HepG2 (cell line): ENCODE data around the gene MTR.

ENCODE experiments used
- EZH2 ChIP-seq: conservative IDR thresholded peaks from 2 replicates; pipeline ENCODE4 v1.6.1; 2012; ENCODE audit warnings: mild to moderate bottlenecking, low read depth, low read length, moderate library complexity
- HCFC1 ChIP-seq: fragments of 150-350 bp; IDR thresholded peaks from 2 replicates; pipeline ENCODE4 v1.6.1; 2014; ENCODE audit warnings: low read depth, low read length
- RAD21 ChIP-seq: fragments of 450-650 bp; formaldehyde crosslinking; IDR thresholded peaks from 2 replicates; pipeline ENCODE4 v1.5.0; 2020; ENCODE audit warnings: mild to moderate bottlenecking
- ZBTB20 ChIP-seq: sonication (generic); formaldehyde crosslinking; IDR thresholded peaks from 2 replicates; pipeline ENCODE4 v1.8.1; 2023; ENCODE audit warnings: missing genetic modification reagents, low read depth, mild to moderate bottlenecking, borderline replicate concordance
- ZFP41 ChIP-seq: sonication (generic); formaldehyde crosslinking; IDR thresholded peaks from 2 replicates; pipeline ENCODE4 v1.4.0; 2020; ENCODE audit warnings: mild to moderate bottlenecking, missing genetic modification reagents, borderline replicate concordance
- ZNF138 ChIP-seq: sonication (generic); formaldehyde crosslinking; IDR thresholded peaks from 2 replicates; pipeline ENCODE4 v1.5.0; 2020; ENCODE audit warnings: mild to moderate bottlenecking, low read depth, missing genetic modification reagents
- ZSCAN30 ChIP-seq: sonication (generic); formaldehyde crosslinking; IDR thresholded peaks from 2 replicates; pipeline ENCODE4 v1.5.0; 2020; ENCODE audit warnings: mild to moderate bottlenecking, missing genetic modification reagents
- TF ChIP-seq, protein P1 (sequence below): sonication (generic); formaldehyde crosslinking; conservative IDR thresholded peaks from 2 replicates; pipeline ENCODE4 v1.4.0; 2020; ENCODE audit warnings: missing genetic modification reagents
- TF ChIP-seq, protein P2 (sequence below): sonication (generic); formaldehyde crosslinking; IDR thresholded peaks from 2 replicates; pipeline ENCODE4 v1.5.0; 2020; ENCODE audit warnings: missing genetic modification reagents, mild to moderate bottlenecking, borderline replicate concordance

DNA sequence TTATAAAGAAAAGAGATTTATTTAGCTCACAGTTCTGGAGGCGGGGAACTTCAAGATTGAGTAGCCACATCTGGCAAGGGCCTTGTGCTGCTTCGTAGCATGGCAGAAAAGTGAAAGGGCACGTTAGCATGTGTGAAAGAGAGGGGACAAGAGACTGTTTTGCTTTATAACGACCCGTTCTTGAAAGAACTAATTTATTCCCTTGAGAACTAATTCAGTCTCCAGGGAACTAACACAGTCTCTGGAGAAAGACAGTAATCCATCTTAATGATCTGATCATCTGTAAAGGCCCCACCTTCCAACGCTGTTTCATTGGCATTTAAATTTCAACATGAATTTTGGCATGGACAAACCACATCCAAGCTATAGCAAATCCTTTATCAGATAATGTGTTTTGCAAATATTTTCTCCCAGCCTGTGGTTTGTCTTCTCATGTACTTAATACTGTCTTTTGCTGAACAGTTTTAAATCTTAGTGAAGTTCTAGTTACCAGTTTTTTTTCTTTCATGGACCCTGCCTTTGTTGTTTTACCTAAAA lies 26.1 kb downstream of the MTR start:
- TF ChIP-seq ZFP41 (no peak), ZNF138 (CRISPR knock-in tag) (no peak), RAD21 (CRISPR knock-in tag) (no peak), ZBTB20 (CRISPR knock-in tag) (no peak), EZH2 (no peak), HCFC1 (no peak), ZSCAN30 (no peak)
- TF ChIP-seq, protein P1, sequence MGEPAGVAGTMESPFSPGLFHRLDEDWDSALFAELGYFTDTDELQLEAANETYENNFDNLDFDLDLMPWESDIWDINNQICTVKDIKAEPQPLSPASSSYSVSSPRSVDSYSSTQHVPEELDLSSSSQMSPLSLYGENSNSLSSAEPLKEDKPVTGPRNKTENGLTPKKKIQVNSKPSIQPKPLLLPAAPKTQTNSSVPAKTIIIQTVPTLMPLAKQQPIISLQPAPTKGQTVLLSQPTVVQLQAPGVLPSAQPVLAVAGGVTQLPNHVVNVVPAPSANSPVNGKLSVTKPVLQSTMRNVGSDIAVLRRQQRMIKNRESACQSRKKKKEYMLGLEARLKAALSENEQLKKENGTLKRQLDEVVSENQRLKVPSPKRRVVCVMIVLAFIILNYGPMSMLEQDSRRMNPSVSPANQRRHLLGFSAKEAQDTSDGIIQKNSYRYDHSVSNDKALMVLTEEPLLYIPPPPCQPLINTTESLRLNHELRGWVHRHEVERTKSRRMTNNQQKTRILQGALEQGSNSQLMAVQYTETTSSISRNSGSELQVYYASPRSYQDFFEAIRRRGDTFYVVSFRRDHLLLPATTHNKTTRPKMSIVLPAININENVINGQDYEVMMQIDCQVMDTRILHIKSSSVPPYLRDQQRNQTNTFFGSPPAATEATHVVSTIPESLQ (CRISPR knock-in tag), result no peak
- TF ChIP-seq, protein P2, sequence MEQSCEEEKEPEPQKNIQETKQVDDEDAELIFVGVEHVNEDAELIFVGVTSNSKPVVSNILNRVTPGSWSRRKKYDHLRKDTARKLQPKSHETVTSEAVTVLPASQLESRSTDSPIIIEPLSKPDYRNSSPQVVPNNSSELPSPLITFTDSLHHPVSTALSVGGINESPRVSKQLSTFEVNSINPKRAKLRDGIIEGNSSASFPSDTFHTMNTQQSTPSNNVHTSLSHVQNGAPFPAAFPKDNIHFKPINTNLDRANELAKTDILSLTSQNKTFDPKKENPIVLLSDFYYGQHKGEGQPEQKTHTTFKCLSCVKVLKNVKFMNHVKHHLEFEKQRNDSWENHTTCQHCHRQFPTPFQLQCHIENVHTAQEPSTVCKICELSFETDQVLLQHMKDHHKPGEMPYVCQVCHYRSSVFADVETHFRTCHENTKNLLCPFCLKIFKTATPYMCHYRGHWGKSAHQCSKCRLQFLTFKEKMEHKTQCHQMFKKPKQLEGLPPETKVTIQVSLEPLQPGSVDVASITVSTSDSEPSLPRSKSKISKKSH (CRISPR knock-in tag), result no peak
